ENCODE measurements around the gene SMIM20.

DNA sequence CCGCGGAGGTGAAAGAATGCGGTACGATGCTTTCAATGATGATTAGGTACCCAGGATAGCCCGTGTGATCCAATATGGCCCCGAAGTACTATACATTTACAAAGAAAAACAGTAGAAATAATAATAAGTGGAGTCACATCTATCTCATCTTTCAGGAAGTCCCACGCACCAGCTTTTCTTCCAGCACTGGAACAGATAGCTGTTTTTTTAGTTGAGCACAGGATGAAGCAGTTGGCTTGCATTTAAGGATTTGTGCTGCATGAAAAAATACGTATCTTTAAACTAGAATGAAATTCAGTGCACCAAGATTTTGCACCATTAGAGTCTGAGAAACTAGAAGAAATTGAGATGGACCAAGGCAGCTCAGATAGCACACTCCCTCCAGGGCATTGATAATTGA is 44.1 kb downstream of the SMIM20 start:
- TF ChIP-seq, protein P1, sequence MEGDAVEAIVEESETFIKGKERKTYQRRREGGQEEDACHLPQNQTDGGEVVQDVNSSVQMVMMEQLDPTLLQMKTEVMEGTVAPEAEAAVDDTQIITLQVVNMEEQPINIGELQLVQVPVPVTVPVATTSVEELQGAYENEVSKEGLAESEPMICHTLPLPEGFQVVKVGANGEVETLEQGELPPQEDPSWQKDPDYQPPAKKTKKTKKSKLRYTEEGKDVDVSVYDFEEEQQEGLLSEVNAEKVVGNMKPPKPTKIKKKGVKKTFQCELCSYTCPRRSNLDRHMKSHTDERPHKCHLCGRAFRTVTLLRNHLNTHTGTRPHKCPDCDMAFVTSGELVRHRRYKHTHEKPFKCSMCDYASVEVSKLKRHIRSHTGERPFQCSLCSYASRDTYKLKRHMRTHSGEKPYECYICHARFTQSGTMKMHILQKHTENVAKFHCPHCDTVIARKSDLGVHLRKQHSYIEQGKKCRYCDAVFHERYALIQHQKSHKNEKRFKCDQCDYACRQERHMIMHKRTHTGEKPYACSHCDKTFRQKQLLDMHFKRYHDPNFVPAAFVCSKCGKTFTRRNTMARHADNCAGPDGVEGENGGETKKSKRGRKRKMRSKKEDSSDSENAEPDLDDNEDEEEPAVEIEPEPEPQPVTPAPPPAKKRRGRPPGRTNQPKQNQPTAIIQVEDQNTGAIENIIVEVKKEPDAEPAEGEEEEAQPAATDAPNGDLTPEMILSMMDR (IDR thresholded peaks at IDR 0.05), result no peak
- no peak for TF ChIP-seq ZFX (IDR thresholded peaks at IDR 0.05; ENCODE audit: borderline replicate concordance)

Measured in 22Rv1 (cell line).